GM19328 (cell line): Measurements from ENCODE around the gene SPC25.
"Not testable (repeated sequence)": the region's sequence is repeated elsewhere in the genome, so short reads cannot be mapped to it uniquely, and the experiment has no call there.

Experiments
- ATAC-seq: cut with Tn5 transposase; IDR thresholded peaks from one replicate; pipeline ENCODE4 v1.9.1; 2021; ENCODE audit warnings: mild to moderate bottlenecking, moderate library complexity; ENCODE audit not compliant: unreplicated experiment

SPC25 gene

GRCh38 chr2:168903888-168904287 is 13.7 kb upstream of the SPC25 start:
- ATAC-seq = no peak

GRCh38 chr2:168901003-168901402 is 10.8 kb upstream of the SPC25 start, which contains the start of gene G6PC2:
TSS of gene G6PC2 (plus strand) at chr2:168901291. CDS start at chr2:168901332, 41 bp downstream.
- no peak for ATAC-seq

GRCh38 chr2:168897449-168897848 is 7.2 kb upstream of the SPC25 start:
- ATAC-seq = no peak

GRCh38 chr2:168896783-168897182 is 6.6 kb upstream of the SPC25 start:
- ATAC-seq = no peak

- no peak for ATAC-seq
Measured at GRCh38 chr2:168895771-168896170, 5.5 kb upstream of the SPC25 start.

- ATAC-seq = no peak
Measured at GRCh38 chr2:168894720-168895119, 4.5 kb upstream of the SPC25 start.

- no peak for ATAC-seq
Measured at GRCh38 chr2:168894101-168894500, 3.9 kb upstream of the SPC25 start.

- ATAC-seq = no peak
Measured at GRCh38 chr2:168892327-168892726, 2.1 kb upstream of the SPC25 start.

- no peak for ATAC-seq
Measured at GRCh38 chr2:168889635-168890005, 610 bp downstream of the SPC25 start.

GRCh38 chr2:168884975-168885374 is 5.3 kb downstream of the SPC25 start:
- ATAC-seq = no peak

GRCh38 chr2:168882163-168882562 is 8.1 kb downstream of the SPC25 start:
- ATAC-seq = not testable (repeated sequence)

- no peak for ATAC-seq
Measured at GRCh38 chr2:168874368-168875054, 15.7 kb downstream of the SPC25 start.

- ATAC-seq = not testable (repeated sequence)
Measured at GRCh38 chr2:168870824-168871223, 19.4 kb downstream of the SPC25 start.

GRCh38 chr2:168870369-168870768 is 19.9 kb downstream of the SPC25 start:
- ATAC-seq = not testable (repeated sequence)

GRCh38 chr2:168867164-168867563 is 23.1 kb downstream of the SPC25 start:
- not testable (repeated sequence) for ATAC-seq

- ATAC-seq = no peak
Measured at GRCh38 chr2:168858146-168858545, 32.1 kb downstream of the SPC25 start.

GRCh38 chr2:168855601-168856000 is 34.6 kb downstream of the SPC25 start:
- no peak for ATAC-seq

- ATAC-seq = no peak
Measured at GRCh38 chr2:168854651-168855050, 35.6 kb downstream of the SPC25 start.

GRCh38 chr2:168853471-168853870 is 36.8 kb downstream of the SPC25 start:
- no peak for ATAC-seq

- ATAC-seq = no peak
Measured at GRCh38 chr2:168852481-168852880, 37.7 kb downstream of the SPC25 start.

- no peak for ATAC-seq
Measured at GRCh38 chr2:168851674-168852320, 38.4 kb downstream of the SPC25 start.

GRCh38 chr2:168850846-168851245 is 39.4 kb downstream of the SPC25 start:
- no peak for ATAC-seq

- ATAC-seq = no peak
Measured at GRCh38 chr2:168849610-168850009, 40.6 kb downstream of the SPC25 start.
